ENCODE results near the gene MSH4.

The MSH4 gene

DNA sequence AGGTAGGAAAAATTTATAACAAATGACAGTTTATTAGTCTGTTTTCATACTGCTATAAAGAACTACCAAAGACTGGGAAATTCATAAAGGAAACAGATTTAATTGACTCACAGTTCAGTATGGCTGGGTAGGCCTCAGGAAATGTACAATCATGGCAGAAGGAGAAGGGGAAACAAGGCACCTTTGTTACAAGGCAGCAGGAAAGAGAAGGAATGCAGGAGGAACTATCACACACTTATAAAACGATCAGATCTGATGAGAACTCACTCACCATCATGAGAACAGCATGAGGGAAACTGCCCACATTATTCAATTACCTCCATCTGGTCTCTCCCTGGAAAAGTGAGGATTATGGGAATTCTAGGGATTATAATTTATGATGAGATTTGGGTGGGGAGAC, 74.3 kb downstream of the MSH4 start:
- H3K4me3 ChIP-seq: no peak overlapping the region
- no peaks in the 10 kb centered on the region for H3K9me3 ChIP-seq
- DNase-seq: no peak
- no peaks in the 10 kb centered on the region for H3K27me3 ChIP-seq
- no peak overlapping the region for H3K27ac ChIP-seq
- no peaks in the 10 kb centered on the region for H3K36me3 ChIP-seq
- intact Hi-C loops (cut with DNase I; ENCODE audit: low total_unique reads): no loop called here
- TF ChIP-seq, protein P1, sequence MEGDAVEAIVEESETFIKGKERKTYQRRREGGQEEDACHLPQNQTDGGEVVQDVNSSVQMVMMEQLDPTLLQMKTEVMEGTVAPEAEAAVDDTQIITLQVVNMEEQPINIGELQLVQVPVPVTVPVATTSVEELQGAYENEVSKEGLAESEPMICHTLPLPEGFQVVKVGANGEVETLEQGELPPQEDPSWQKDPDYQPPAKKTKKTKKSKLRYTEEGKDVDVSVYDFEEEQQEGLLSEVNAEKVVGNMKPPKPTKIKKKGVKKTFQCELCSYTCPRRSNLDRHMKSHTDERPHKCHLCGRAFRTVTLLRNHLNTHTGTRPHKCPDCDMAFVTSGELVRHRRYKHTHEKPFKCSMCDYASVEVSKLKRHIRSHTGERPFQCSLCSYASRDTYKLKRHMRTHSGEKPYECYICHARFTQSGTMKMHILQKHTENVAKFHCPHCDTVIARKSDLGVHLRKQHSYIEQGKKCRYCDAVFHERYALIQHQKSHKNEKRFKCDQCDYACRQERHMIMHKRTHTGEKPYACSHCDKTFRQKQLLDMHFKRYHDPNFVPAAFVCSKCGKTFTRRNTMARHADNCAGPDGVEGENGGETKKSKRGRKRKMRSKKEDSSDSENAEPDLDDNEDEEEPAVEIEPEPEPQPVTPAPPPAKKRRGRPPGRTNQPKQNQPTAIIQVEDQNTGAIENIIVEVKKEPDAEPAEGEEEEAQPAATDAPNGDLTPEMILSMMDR (IDR thresholded peaks at IDR 0.05): no peak
- H3K4me1 ChIP-seq: no peaks in the 10 kb centered on the region

DNA sequence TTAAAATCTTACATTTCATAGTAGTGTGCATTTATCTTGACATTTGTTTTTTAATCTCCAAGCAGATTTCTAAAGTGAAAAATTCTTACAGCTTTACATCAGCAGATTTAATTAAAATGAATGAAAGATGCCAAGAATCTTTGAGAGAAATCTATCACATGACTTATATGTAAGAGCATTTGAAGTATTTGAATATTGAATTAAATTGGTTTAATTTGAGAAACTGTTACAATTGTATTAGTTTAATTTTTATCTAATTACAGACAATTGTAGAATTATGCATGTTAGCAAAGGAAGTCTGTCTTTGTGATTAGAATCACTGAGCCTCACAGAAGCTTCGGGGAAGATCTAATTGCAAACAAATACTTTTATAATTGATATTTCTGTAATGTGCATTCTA, 83.3 kb downstream of the MSH4 start:
- Histone ChIP-seq H3K27me3 (no peaks in the 10 kb centered on the region), H3K4me3 (no peak overlapping the region), H3K36me3 (no peaks in the 10 kb centered on the region), H3K27ac (no peak overlapping the region), H3K4me1 (no peaks in the 10 kb centered on the region), H3K9me3 (no peaks in the 10 kb centered on the region)
- TF ChIP-seq, protein P1 (IDR thresholded peaks at IDR 0.05): no peak
- intact Hi-C loops (cut with DNase I; ENCODE audit: low total_unique reads): no loop called here
- DNase-seq: no peak

DNA sequence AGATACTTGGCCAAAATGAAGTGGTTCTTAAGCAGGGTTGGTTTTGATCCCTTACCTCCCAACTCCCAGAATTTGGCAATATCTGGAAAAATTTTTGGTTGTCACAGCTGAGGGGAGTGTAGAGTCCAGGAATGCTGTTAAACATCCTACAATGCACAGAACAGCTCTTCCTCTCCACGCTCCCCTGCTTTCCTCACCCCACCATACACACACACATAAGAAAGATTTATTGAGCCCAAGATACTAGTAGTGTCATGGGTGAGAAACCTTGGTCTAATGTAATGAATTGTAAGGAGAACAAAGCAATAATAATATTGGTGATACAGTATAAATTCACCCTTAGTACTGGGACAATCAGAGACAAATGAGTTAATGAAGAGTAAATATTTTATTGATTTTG, 87.8 kb downstream of the MSH4 start:
- Histone ChIP-seq H3K27me3 (no peaks in the 10 kb centered on the region), H3K4me1 (no peaks in the 10 kb centered on the region), H3K9me3 (no peaks in the 10 kb centered on the region), H3K27ac (no peak overlapping the region), H3K36me3 (no peaks in the 10 kb centered on the region), H3K4me3 (no peak overlapping the region)
- TF ChIP-seq, protein P1 (IDR thresholded peaks at IDR 0.05): no peak
- no peak for DNase-seq
- intact Hi-C loops (cut with DNase I; ENCODE audit: low total_unique reads): no loop called here

DNA sequence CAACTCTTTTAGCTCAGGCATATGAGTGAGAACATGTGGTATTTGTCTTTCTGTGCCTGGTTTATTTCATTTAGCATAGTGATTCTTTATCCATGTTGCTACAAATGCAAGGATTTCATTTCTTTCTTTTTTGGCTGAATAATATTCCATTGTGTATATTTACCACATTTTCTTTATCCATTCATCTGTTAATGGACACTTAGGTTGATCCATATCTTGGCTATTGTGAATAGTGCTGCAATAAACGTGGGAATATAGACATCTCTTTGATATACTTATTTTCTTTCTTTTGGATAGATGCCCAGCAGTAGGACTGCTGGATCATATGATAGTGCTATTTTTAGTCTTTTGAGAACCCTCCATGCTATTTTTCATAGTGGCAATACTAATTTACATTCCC, 104.7 kb downstream of the MSH4 start:
- Histone ChIP-seq H3K9me3 (no peaks in the 10 kb centered on the region), H3K27ac (no peak overlapping the region), H3K36me3 (no peaks in the 10 kb centered on the region), H3K27me3 (no peaks in the 10 kb centered on the region), H3K4me1 (no peaks in the 10 kb centered on the region), H3K4me3 (no peak overlapping the region)
- intact Hi-C loops (cut with DNase I; ENCODE audit: low total_unique reads): no loop called here
- TF ChIP-seq, protein P1 (IDR thresholded peaks at IDR 0.05): no peak
- DNase-seq: no peak

DNA sequence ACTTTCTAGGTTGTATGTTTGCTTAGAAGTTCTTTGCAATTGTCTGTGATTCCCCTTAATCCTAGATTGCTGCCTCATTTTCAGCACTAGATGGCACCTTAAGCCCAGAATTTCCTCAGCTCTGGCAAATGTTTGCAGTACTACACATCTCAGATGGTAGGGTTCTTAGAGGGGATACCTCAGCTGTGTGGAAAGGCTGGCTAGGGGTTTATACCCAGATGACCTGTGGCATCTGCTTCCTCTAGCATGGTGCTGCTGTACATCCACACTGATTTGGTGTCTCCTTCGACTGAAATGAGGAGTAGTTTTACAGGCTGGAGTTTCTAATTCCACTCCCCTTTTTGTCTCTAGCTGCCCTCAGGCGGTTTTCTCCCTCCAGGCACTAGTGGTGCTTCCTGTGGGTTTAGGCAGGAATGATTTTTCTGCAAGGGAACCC, 112.1 kb downstream of the MSH4 start:
- intact Hi-C loops (cut with DNase I; ENCODE audit: low total_unique reads): no loop called here
- Histone ChIP-seq H3K27ac (no peak overlapping the region), H3K4me1 (no peaks in the 10 kb centered on the region), H3K27me3 (no peaks in the 10 kb centered on the region), H3K4me3 (no peak overlapping the region), H3K36me3 (no peaks in the 10 kb centered on the region), H3K9me3 (peaks cover 0 to 8% (median 0%) of the 10 kb centered on the region in 3 donors)
- TF ChIP-seq, protein P1 (IDR thresholded peaks at IDR 0.05): no peak
- DNase-seq: no peak

DNA sequence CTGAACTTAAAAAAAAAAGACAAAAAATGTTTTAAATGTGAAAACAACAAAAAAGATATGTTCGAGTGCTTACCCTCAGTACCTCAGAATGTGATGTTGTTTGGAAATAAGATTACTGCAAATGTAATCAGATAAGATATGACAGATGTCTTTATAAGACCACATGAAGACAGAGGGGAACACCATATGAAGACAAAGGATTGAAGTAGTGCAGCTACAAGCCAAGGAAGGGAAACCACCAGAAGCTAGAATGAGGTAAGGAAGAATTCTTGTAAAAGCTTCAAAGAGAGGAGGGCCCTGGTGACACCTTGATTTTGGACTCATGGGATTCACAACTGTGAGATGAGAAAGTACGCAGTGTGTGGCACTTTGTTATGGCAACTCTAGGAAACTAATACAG, 120.2 kb downstream of the MSH4 start:
- H3K36me3 ChIP-seq: no peaks in the 10 kb centered on the region
- H3K27me3 ChIP-seq: no peaks in the 10 kb centered on the region
- no peak for DNase-seq
- TF ChIP-seq, protein P1 (IDR thresholded peaks at IDR 0.05): no peak
- intact Hi-C loops (cut with DNase I; ENCODE audit: low total_unique reads): no loop called here
- no peak overlapping the region for H3K27ac ChIP-seq
- no peaks in the 10 kb centered on the region for H3K4me1 ChIP-seq
- H3K9me3 ChIP-seq: no peaks in the 10 kb centered on the region
- H3K4me3 ChIP-seq: no peak overlapping the region

All from tibial artery (tissue), 4 donors.